ENCODE results near the gene MLLT6. TPM values are rescaled to one million over a fixed set of nuclear protein-coding genes. Genes with fewer than 3 reads are reported as not detected.

The MLLT6 gene
- total RNA-seq, 1 experiment from 2014 or later, result 48.0 TPM

DNA sequence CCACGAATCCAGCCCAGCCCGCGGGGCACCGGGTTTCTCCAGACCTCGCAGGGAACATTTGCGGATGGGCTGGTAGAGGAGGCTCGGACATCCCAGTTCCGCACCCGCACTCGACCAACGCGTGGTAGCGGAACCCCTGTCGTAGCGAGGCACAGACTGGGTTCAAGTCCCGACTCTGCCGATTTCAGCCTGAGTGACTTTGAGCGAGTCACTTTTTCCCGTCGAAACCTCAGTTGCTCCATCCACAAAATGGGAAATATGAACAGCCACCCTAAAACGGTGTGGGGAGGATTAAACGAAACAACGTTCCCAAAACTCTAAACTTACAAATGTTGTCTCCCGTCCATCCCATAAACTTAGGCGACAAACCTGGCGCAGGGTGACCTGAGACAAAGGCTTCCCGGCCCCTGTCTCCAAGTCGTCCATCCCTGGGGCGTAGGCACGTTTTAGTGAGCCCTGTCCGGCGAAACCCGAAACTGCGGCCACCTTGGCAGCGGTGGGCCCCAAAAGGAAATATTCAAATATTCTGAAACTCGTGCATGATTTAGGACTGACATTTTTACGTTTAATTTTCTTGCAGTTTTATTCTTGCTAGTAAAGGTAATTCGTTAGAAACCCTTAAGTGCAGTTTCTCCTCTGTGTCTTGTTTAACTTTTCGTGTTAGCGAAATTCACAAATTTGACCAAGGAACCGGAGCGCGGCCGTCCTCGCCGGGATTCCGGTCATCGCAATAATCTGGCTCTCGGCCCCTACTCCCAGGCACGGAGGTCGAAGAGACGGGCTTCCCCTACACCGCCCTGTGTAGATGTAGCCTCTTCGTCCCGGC, 1.9 kb upstream of the MLLT6 start:
- no peak for TF ChIP-seq TEAD1 (CRISPR knock-in tag; IDR thresholded peaks at IDR 0.05)
- no peak for TF ChIP-seq FOXK1 (CRISPR knock-in tag; IDR thresholded peaks at IDR 0.05)
- 0 out of 2 replicates have a peak, but pooled peaks have one; percentile 1 for TF ChIP-seq FOXP1 (CRISPR knock-in tag; IDR thresholded peaks at IDR 0.05; ENCODE audit: borderline replicate concordance)
- Mint-ChIP-seq H3K36me3 (0 out of 2 replicates have a peak, but pooled peaks cover 3% of the 10 kb centered on the region), H3K4me3 (peak overlapping the region; percentile 88), H3K27ac (peak overlapping the region; percentile 86), H3K4me1 (peaks cover 56% of the 10 kb centered on the region), H3K9me3 (no peaks in the 10 kb centered on the region), H3K27me3 (ENCODE audit: low read depth) (peaks cover 91% of the 10 kb centered on the region)
- ATAC-seq (no peak), DNase-seq (ENCODE audit: low spot score) (no peak)
- POLR2A ChIA-PET, result interaction anchor here (4.2 kb wide), 1 partner anchor 13 kb away, joined by 15 read pairs; no protein-coding TSS in a partner anchor
- CTCF ChIA-PET, result interaction anchor here (1.2 to 1.6 kb wide), 2 partner anchors 26 to 194 kb away, joined by 3 to 4 read pairs; no protein-coding TSS in a partner anchor

GRCh38 chr17:38703742-38704605, 1.1 kb upstream of the MLLT6 start:
- ChIA-PET POLR2A (interaction anchor here (1.1 to 4.2 kb wide), 3 partner anchors 12 to 252 kb away, joined by 5 to 15 read pairs (median 6); no protein-coding TSS in a partner anchor), CTCF (interaction anchor here (1.0 to 4.9 kb wide), 7 partner anchors 15 to 280 kb away, joined by 3 to 28 read pairs (median 4); no protein-coding TSS in a partner anchor)
- H3K36me3 Mint-ChIP-seq, result 0 out of 2 replicates have a peak, but pooled peaks cover 3% of the 10 kb centered on the region
- H3K9me3 Mint-ChIP-seq, result no peaks in the 10 kb centered on the region
- H3K4me1 Mint-ChIP-seq, result peaks cover 54% of the 10 kb centered on the region
- H3K27ac Mint-ChIP-seq, result peak overlapping the region; percentile 86
- DNase-seq (ENCODE audit: low spot score) (peak; percentile 98), ATAC-seq (peak; percentile 63)
- TF ChIP-seq ZNF423 (CRISPR knock-in tag; IDR thresholded peaks at IDR 0.05) (peak; percentile 58; the same call in 1 of the 2 replicates), TCF7 (CRISPR knock-in tag; IDR thresholded peaks at IDR 0.05; ENCODE audit: low read depth) (0 out of 2 replicates have a peak, but pooled peaks have one; percentile 27), SP1 (CRISPR knock-in tag; conservative IDR thresholded peaks at IDR 0.05) (peak; percentile 46; the same call in 1 of the 2 replicates), GABPB1 (CRISPR knock-in tag; IDR thresholded peaks at IDR 0.05) (peak; percentile 69), E2F5 (CRISPR knock-in tag; IDR thresholded peaks at IDR 0.05) (peak; percentile 87), NFE2L1 (CRISPR knock-in tag; IDR thresholded peaks at IDR 0.05) (no peak), ETV6 (CRISPR knock-in tag; IDR thresholded peaks at IDR 0.05) (peak; percentile 37; the same call in 1 of the 2 replicates), FOXK1 (CRISPR knock-in tag; IDR thresholded peaks at IDR 0.05) (peak; percentile 34; the same call in 1 of the 2 replicates), IRF2 (CRISPR knock-in tag; IDR thresholded peaks at IDR 0.05; ENCODE audit: borderline replicate concordance, low read depth) (peak; percentile 63; the same call in 1 of the 2 replicates), ZNF317 (CRISPR knock-in tag; IDR thresholded peaks at IDR 0.05; ENCODE audit: borderline replicate concordance, low read depth) (no peak), ARID4B (CRISPR knock-in tag; IDR thresholded peaks at IDR 0.05; ENCODE audit: borderline replicate concordance) (peak; percentile 25; the same call in 1 of the 2 replicates), MAX (CRISPR knock-in tag; IDR thresholded peaks at IDR 0.05) (peak; percentile 73)
- TF ChIP-seq, protein P1, sequence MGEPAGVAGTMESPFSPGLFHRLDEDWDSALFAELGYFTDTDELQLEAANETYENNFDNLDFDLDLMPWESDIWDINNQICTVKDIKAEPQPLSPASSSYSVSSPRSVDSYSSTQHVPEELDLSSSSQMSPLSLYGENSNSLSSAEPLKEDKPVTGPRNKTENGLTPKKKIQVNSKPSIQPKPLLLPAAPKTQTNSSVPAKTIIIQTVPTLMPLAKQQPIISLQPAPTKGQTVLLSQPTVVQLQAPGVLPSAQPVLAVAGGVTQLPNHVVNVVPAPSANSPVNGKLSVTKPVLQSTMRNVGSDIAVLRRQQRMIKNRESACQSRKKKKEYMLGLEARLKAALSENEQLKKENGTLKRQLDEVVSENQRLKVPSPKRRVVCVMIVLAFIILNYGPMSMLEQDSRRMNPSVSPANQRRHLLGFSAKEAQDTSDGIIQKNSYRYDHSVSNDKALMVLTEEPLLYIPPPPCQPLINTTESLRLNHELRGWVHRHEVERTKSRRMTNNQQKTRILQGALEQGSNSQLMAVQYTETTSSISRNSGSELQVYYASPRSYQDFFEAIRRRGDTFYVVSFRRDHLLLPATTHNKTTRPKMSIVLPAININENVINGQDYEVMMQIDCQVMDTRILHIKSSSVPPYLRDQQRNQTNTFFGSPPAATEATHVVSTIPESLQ (CRISPR knock-in tag; IDR thresholded peaks at IDR 0.05), result no peak
- TF ChIP-seq, protein P2, sequence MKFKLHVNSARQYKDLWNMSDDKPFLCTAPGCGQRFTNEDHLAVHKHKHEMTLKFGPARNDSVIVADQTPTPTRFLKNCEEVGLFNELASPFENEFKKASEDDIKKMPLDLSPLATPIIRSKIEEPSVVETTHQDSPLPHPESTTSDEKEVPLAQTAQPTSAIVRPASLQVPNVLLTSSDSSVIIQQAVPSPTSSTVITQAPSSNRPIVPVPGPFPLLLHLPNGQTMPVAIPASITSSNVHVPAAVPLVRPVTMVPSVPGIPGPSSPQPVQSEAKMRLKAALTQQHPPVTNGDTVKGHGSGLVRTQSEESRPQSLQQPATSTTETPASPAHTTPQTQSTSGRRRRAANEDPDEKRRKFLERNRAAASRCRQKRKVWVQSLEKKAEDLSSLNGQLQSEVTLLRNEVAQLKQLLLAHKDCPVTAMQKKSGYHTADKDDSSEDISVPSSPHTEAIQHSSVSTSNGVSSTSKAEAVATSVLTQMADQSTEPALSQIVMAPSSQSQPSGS (CRISPR knock-in tag; IDR thresholded peaks at IDR 0.05; ENCODE audit: borderline replicate concordance, low read depth), result no peak
- TF ChIP-seq, protein P3, sequence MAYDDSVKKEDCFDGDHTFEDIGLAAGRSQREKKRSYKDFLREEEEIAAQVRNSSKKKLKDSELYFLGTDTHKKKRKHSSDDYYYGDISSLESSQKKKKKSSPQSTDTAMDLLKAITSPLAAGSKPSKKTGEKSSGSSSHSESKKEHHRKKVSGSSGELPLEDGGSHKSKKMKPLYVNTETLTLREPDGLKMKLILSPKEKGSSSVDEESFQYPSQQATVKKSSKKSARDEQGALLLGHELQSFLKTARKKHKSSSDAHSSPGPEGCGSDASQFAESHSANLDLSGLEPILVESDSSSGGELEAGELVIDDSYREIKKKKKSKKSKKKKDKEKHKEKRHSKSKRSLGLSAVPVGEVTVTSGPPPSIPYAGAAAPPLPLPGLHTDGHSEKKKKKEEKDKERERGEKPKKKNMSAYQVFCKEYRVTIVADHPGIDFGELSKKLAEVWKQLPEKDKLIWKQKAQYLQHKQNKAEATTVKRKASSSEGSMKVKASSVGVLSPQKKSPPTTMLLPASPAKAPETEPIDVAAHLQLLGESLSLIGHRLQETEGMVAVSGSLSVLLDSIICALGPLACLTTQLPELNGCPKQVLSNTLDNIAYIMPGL (CRISPR knock-in tag; IDR thresholded peaks at IDR 0.05), result 0 out of 2 replicates have a peak, but pooled peaks have one; percentile 30
- TF ChIP-seq, protein P4, sequence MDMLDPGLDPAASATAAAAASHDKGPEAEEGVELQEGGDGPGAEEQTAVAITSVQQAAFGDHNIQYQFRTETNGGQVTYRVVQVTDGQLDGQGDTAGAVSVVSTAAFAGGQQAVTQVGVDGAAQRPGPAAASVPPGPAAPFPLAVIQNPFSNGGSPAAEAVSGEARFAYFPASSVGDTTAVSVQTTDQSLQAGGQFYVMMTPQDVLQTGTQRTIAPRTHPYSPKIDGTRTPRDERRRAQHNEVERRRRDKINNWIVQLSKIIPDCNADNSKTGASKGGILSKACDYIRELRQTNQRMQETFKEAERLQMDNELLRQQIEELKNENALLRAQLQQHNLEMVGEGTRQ (CRISPR knock-in tag; IDR thresholded peaks at IDR 0.05), result peak; percentile 29; the same call in 1 of the 2 replicates
- H3K4me3 Mint-ChIP-seq, result peak overlapping the region; percentile 88
- H3K27me3 Mint-ChIP-seq (ENCODE audit: low read depth), result peaks cover 89% of the 10 kb centered on the region
